ENCODE data around the gene ABCF2. TPM values are rescaled to one million over a fixed set of nuclear protein-coding genes. Genes with fewer than 3 reads are reported as not detected.

ABCF2 gene
- total and polyA plus RNA-seq, 10 donors = 9.2 to 30.0 (median 27.0) TPM

DNA sequence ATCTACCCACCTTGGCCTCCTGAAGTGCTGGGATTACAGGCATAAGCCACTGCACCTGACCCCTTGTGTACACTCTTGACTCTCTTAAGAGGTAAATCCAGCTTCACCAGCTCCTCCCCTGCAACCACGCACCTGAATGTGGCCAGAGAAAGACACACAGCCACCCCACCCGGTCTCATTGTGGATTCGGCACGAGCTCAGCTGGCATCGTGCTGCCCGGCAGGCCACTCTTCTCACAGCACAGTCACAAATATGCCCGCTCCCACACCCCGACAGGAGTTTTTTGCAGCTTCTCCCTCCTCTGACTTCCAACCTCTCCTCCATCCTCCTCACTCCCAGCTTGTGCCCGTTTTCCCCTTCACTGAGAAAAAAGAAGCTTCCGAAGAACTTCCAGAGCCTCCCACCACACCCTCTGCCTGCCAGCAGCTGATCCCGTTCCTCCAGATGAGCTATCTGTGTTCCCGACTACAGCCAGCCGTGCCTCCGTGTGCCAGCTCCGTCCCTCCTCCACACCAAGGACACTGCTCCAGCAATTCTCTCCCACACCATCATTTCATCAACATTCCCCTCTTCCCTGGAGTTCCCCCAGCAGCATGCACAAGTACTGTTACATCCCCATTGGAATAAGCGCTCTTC, 29.5 kb upstream of the ABCF2 start:
- Histone ChIP-seq H3K36me3 (no peaks in the 10 kb centered on the region), H3K9me3 (no peaks in the 10 kb centered on the region), H3K4me3 (no peak overlapping the region), H3K27me3 (replicated peaks in 1 of 7) (peaks cover 0 to 62% (median under 1%) of the 10 kb centered on the region in 7 donors), H3K27ac (no peak overlapping the region), H3K4me1 (peaks cover 0 to 16% (median 10%) of the 10 kb centered on the region in 6 donors)
- 68 to 84% (median 76%) methylated on average over 16 of the region's 16 CpGs for WGBS, 5 donors
- DNase-seq = no peak
- TF ChIP-seq POLR2A (IDR thresholded peaks at IDR 0.05) (no peak), POLR2AphosphoS5 (IDR thresholded peaks at IDR 0.05) (no peak)
- TF ChIP-seq, protein P1, sequence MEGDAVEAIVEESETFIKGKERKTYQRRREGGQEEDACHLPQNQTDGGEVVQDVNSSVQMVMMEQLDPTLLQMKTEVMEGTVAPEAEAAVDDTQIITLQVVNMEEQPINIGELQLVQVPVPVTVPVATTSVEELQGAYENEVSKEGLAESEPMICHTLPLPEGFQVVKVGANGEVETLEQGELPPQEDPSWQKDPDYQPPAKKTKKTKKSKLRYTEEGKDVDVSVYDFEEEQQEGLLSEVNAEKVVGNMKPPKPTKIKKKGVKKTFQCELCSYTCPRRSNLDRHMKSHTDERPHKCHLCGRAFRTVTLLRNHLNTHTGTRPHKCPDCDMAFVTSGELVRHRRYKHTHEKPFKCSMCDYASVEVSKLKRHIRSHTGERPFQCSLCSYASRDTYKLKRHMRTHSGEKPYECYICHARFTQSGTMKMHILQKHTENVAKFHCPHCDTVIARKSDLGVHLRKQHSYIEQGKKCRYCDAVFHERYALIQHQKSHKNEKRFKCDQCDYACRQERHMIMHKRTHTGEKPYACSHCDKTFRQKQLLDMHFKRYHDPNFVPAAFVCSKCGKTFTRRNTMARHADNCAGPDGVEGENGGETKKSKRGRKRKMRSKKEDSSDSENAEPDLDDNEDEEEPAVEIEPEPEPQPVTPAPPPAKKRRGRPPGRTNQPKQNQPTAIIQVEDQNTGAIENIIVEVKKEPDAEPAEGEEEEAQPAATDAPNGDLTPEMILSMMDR (IDR thresholded peaks at IDR 0.05 in 8 of 11, conservative IDR thresholded peaks at IDR 0.05 in 3 of 11) = no peak
- intact Hi-C loops (cut with DNase I; ENCODE audit: low total_unique reads) = no loop called here

DNA sequence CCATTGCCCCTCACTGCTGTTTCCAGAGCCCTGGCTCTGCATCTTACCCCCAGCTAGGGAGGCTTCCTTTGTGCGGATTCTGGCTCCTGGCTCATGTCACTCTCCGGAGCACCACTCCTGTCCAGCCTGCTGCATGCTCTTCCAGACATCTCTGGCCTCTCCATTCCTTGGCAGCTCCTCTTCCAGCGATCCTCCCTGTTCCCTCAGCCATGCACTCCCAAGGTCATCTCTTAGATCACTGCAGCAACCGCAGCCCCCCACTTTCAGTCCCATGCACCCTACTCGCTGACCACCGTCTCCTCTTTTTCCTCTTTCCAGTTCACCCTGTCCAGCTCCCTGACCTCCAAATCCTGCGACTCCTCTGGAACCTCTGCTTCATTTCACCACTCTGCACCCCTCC, 28.4 kb upstream of the ABCF2 start:
- intact Hi-C loops (cut with DNase I; ENCODE audit: low total_unique reads) = no loop called here
- Histone ChIP-seq H3K4me3 (no peak overlapping the region), H3K9me3 (no peaks in the 10 kb centered on the region), H3K27ac (no peak overlapping the region), H3K36me3 (no peaks in the 10 kb centered on the region), H3K27me3 (replicated peaks in 1 of 7) (peaks cover 0 to 65% (median 4%) of the 10 kb centered on the region in 7 donors), H3K4me1 (peaks cover 4 to 28% (median 21%) of the 10 kb centered on the region in 6 donors)
- TF ChIP-seq POLR2AphosphoS5 (IDR thresholded peaks at IDR 0.05) (no peak), POLR2A (IDR thresholded peaks at IDR 0.05) (no peak)
- TF ChIP-seq, protein P1 (IDR thresholded peaks at IDR 0.05 in 8 of 11, conservative IDR thresholded peaks at IDR 0.05 in 3 of 11) = no peak
- no peak for DNase-seq
- 66 to 79% (median 76%) methylated on average over 7 of the region's 7 CpGs for WGBS, 5 donors

DNA sequence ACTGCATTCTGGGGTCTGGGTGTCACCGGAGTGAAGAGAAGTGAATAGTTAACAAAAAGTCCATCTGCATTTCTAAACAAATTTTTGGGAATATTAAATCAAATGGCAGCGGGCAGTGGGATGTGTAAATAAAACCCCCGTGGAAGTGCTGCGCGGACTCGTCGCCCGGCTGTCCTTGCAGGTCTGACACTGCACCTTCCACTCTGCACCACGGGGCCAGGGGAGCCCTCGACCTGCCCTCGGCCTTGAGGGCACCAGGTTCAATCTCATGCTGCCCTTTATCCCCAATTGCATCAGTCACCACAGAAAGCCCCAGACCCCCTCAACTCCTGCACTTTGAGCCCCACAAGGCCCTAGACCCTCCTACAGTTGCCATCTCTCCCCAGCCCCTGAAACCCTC, 27.8 kb upstream of the ABCF2 start:
- Histone ChIP-seq H3K9me3 (no peaks in the 10 kb centered on the region), H3K36me3 (no peaks in the 10 kb centered on the region), H3K27ac (no peak overlapping the region), H3K4me3 (no peak overlapping the region), H3K4me1 (peaks cover 4 to 33% (median 26%) of the 10 kb centered on the region in 6 donors), H3K27me3 (replicated peaks in 1 of 7) (peaks cover 0 to 69% (median 4%) of the 10 kb centered on the region in 7 donors)
- 86 to 90% (median 88%) methylated on average over 11 of the region's 11 CpGs for WGBS, 5 donors
- no peak for TF ChIP-seq POLR2A (IDR thresholded peaks at IDR 0.05)
- TF ChIP-seq POLR2AphosphoS5 (IDR thresholded peaks at IDR 0.05) = no peak
- TF ChIP-seq, protein P1 (IDR thresholded peaks at IDR 0.05 in 8 of 11, conservative IDR thresholded peaks at IDR 0.05 in 3 of 11) = no peak
- intact Hi-C loops (cut with DNase I; ENCODE audit: low total_unique reads) = no loop called here
- DNase-seq = no peak

DNA sequence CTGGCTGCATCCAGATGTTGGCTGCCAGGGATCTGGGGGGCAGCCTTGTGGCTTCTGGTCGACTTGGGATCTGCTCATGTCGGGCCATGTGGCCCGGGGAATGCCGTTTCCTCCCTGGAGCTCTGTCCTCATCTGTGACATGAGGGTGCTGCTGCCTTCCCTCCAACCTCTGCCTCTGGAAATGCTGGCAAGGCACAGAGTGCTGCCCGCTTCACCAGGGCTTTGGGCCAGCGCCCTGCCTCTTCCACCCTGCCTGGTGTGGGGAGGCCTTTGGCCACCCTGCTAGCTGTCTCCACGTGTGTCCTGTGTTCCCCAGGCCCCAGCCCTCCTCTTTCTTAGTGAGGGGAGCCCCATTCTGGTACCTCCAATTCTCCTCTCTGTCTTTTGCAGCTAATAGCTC, 27.3 kb upstream of the ABCF2 start:
- 72 to 93% (median 80%) methylated on average over 4 to 7 of the region's 7 CpGs for WGBS, 5 donors
- TF ChIP-seq, protein P1 (IDR thresholded peaks at IDR 0.05 in 8 of 11, conservative IDR thresholded peaks at IDR 0.05 in 3 of 11) = no peak
- TF ChIP-seq POLR2AphosphoS5 (IDR thresholded peaks at IDR 0.05) (no peak), POLR2A (IDR thresholded peaks at IDR 0.05) (no peak)
- DNase-seq = no peak
- Histone ChIP-seq H3K27me3 (replicated peaks in 1 of 7) (peaks cover 0 to 74% (median 4%) of the 10 kb centered on the region in 7 donors), H3K4me3 (no peak overlapping the region), H3K36me3 (no peaks in the 10 kb centered on the region), H3K9me3 (no peaks in the 10 kb centered on the region), H3K27ac (no peak overlapping the region), H3K4me1 (peaks cover 4 to 38% (median 32%) of the 10 kb centered on the region in 6 donors)
- intact Hi-C loops (cut with DNase I; ENCODE audit: low total_unique reads) = no loop called here

Data from spleen (tissue), 11 donors.